HG03378 (cell line): ENCODE measurements around the gene SMARCA4.

Experiments used
- ATAC-seq: cut with Tn5 transposase; IDR thresholded peaks from one replicate; pipeline ENCODE4 v1.9.1; 2021; ENCODE audit warnings: mild to moderate bottlenecking, moderate library complexity; ENCODE audit not compliant: unreplicated experiment

Gene SMARCA4

GRCh38 chr19:11028146-11028545 lies 67.3 kb downstream of the SMARCA4 start:
- no peak for ATAC-seq

DNA sequence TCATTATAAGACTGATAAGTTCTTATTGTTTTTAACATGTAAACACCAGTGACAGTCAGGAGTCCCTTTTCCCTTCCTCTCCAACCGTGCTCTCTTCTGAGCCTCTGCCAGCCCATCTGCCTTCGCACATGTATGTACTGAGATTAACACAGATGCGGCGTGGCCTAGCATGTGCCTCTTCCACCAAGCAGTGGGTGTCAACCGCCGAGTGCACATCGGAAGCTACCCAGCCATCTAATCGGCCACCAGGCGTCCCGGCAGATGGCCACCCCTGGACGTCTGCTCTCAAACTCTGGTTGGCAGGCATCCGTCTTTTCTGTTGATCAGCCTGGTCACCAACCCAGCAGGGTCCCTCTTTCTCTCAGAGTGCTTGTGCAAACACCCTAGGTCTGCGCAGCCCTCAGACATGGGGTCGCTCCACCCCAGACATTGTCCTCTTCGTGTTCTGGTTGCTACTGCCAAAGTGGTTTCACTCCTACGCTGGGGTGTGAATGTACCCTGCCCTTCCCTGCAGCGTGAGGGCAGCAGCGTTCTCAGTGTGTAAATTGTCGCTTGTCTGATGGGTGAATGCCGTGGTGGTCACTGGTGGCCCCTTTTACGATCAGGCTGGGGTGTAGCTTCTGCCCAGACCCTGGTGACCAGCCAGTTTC lies 70.7 kb downstream of the SMARCA4 start:
- ATAC-seq, result no peak

DNA sequence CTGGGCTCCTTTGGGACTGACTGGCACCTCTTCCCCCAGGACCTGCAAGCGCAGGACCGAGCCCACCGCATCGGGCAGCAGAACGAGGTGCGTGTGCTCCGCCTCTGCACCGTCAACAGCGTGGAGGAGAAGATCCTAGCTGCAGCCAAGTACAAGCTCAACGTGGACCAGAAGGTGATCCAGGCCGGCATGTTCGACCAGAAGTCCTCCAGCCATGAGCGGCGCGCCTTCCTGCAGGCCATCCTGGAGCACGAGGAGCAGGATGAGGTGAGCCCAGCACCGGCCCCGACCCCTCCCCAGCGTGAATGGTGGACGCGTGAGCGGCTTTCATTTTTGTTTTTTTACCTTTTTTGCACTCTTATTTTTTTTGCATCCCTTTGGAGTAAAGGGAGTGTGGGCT lies 72.4 kb downstream of the SMARCA4 start:
- ATAC-seq, result no peak

DNA sequence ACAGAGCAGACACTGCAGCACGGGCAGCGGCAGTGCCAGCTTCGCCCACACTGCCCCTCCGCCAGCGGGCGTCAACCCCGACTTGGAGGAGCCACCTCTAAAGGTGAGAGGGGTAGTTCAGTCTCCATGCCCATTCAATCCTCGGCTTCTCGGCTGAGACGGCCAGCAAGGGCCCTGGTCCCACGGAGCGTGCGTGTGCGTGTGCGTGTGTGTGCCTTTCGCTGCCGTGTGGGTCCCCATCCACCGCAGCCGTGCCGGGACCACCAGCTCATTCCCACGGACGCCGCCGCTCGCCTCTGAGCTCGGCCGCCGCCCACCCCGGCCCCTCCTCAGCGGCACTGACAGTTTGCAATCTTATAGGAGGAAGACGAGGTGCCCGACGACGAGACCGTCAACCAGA lies 72.9 kb downstream of the SMARCA4 start:
- no peak for ATAC-seq

DNA sequence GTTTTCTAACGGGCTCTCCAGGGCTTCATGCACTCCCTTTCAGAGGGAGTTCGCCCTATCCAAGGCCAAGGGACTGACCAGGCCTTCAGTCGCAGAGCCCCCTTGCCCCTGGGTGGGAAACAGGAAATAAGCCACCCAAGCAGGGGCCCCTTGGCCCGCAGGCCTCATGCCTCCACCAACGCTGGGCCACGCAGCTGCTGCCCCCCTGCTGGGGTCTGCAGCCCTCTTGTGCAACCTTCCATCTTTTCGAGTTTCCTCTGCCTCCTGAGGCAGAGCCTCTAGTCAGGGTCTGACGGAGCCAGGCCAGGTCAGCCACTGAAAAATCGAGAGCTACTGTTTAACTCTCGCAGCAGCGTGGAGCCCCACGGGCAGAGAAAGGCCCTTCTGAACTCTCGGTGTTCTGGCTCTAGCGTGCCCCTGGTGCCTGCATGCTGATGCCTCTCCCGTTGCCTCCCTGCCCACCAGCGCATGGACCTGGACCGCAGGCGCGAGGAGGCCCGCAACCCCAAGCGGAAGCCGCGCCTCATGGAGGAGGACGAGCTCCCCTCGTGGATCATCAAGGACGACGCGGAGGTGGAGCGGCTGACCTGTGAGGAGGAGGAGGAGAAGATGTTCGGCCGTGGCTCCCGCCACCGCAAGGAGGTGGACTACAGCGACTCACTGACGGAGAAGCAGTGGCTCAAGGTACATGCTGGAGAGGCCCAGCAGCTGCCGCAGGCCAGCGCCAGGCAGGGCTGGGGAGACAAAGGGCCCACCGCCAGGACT lies 73.8 kb downstream of the SMARCA4 start:
- no peak for ATAC-seq

GRCh38 chr19:11035441-11036377 lies 74.9 kb downstream of the SMARCA4 start:
- peak; percentile 75 for ATAC-seq

- ATAC-seq, result no peak
Measured at GRCh38 chr19:11038511-11038910, 77.7 kb downstream of the SMARCA4 start.

DNA sequence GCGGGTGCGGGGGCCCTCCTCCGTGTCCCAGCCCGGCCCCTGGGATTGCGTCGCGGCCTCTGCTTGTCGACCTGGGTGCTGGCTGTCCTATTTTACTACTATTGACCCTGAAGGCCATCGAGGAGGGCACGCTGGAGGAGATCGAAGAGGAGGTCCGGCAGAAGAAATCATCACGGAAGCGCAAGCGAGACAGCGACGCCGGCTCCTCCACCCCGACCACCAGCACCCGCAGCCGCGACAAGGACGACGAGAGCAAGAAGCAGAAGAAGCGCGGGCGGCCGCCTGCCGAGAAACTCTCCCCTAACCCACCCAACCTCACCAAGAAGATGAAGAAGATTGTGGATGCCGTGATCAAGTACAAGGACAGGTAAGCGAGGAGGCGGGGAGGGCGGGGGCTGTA lies 80.4 kb downstream of the SMARCA4 start:
- ATAC-seq, result no peak

DNA sequence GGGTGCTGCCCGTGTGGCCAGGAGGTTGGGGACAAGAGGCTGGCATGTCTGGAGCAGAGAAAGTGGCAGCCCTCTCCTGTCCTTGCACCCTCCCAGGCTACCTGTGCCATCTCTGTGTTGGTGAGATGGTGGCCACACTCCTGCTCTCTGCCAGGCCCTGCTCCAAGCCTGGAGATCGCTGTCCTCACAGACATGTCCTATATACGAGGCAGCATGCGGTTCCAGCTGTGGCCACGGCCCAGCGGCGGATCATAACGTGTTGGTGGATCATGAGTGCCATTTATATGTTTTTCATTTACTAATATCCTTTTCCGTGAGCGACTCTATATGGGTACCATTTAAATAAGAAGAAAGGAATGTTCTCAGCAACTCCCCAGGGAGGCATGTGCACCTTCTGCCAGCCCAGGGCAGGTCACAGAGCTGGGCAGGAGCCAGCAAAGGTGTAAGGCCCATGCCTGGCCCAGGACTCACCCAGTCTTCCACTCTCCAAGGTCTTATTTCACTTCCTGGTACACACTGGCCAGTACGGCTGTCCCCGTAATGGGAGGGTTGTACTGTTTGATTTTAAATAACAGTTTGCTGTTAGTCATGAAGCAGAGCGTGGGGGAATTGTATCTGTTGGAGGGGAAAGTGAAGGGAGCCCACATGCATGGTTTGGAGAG lies 81.3 kb downstream of the SMARCA4 start:
- ATAC-seq, result no peak

DNA sequence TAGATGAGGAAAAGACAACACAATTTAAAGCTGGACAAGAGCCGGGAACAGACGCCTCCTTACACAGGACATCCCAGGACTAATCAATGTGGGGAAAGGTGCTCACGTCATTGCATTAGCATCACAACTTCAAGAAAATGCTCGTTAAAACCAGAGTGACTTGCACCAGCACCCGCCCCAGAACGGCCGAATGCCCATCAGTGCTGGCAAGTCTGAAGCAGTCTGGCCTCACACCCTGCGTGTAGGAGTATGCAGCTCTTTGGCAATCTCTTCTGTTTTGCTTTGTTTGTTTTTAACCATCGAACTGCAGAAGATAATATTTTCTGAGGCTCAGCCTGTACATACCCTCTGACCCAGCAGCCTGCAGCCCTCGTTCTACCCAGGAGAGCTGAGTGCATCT lies 83.6 kb downstream of the SMARCA4 start:
- no peak for ATAC-seq

DNA sequence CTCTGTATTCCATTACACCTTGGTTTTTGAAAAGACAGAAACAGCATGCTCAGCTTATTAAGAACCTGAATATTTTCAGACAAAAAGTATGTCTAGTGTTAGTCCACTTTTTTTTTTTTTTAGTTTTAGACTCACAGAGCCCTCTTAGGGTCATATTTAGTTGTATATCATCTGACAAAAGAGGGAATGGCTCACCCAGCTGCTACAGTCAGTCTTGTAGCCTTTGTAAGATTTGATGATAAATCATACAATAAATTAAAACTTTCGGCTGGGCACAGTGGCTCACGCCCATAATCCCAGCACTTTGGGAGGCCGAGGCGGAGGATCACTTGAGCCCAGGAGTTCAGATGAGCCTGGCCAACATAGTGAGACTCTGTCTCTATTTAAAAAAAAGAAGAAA lies 84.7 kb downstream of the SMARCA4 start:
- ATAC-seq, result no peak

DNA sequence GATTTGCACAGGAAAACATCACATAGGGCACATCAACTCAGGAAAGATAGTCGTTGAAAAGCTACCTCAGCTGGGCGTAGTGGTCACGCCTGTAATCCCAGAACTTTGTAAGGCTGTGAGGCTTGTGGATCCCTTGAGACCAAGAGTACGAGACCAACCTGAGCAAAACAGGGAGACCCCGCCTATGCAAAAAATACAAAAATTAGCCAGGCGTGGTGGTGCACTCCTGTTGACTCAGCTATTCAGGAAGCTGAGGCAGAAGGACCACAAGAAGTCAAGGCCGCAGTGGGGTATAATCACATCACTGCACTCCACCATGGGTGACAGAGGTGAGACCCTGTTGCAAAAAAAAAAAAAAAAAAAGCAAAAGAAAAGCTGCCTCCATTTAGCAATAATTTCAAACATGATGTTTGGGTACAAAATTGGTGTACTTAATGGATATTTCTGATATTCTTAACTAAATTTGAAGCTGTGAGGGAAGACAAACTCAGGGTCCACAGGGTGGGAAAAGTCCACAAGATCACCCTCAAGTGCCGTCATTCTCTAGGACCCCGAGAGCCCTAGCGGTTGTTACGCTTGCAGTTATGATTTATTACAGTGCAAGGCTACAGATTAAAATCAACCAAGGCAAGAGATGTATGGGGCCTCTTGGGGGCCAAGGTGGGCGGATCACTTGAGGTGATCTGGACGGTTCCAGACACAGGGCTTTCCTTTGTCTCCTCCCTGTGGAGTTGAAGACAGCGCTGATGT lies 86.0 kb downstream of the SMARCA4 start:
- ATAC-seq, result no peak

DNA sequence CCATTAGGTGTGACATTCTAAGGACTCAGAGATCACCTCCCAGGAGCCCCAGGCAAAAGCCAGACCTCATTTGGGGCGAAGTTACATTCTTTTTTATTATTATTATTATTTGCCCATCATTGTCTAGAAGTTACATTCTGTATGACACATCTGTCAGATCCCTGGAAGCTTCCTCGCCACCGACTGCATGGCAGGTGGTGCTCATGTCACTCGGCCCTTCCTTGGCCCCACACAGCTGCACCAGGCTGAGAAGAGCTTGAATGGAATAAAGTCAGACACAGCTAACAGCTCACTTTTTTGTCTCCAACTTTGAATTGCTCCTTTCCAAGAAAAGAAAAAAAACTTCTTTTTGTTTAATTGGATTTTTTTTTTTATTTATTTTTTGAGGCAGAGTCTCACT lies 87.0 kb downstream of the SMARCA4 start:
- ATAC-seq, result no peak

DNA sequence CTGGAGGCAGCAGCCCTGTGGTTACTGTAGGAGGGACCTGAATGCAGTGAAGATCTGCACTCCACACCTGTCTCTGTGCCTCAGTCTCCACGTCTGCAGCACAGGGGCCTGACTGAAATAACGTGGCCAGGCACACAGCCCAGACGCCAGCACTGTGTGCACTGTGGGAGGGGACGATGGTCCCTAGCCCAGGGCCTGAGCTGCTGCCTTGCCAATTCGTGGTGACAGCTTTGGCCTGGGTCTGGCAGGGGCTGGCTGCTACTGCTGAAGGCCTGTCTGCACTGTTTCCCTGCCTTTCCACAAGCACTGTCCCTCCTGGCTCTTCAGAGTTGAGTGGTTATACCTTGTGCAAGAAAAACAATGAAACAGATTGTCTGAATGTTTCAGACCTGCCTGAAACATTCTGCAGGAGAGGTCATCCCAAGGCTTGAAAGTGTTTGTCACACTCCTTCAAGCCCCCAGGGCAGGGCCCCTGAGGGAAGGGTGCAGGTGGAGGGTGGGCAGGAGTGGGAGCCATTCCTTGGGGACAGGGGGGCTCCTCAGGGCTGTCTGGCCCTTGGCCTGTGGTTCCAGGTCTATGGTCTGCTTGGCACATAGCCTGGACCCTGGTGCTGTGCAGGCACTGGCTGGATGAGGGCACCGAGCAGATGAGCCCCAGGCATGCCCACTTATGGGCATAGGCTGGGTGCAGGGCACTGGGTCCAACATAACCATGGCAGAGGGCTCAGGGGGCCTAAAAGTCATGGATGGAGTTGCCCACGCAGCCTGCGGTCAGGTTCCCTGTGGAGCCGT lies 89.7 kb downstream of the SMARCA4 start:
- no peak for ATAC-seq

- ATAC-seq, result no peak
Measured at GRCh38 chr19:11053817-11054195, 93.0 kb downstream of the SMARCA4 start.

GRCh38 chr19:11054200-11054599 lies 93.4 kb downstream of the SMARCA4 start:
- ATAC-seq, result no peak

DNA sequence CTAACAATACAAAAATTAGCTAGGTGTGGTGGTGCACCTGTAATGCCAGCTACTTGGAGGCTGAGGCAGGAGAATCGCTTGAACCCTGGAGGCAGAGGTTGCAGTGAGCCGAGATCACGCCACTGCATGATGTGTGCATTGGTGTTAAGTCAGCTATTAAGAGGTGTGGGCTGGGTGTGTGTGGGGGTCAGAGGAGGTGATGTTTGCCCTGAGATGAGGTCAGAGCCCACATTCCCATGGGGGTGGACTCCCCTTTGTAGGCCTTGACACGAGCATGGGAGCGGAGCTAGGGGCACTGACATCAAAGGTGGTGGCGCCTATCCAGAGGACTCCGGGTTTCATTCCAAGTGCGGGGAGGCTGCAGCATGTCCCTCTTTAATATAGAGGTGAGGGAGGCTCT lies 93.8 kb downstream of the SMARCA4 start:
- no peak for ATAC-seq

GRCh38 chr19:11058246-11059030 lies 97.6 kb downstream of the SMARCA4 start:
- no peak for ATAC-seq
